ENCODE measurements around the gene GLTP. TPM values are rescaled to one million over a fixed set of nuclear protein-coding genes. Genes with fewer than 3 reads are reported as not detected.
"Not testable (repeated sequence)": the region's sequence is repeated elsewhere in the genome, so short reads cannot be mapped to it uniquely, and the experiment has no call there.

The GLTP gene, protein sequence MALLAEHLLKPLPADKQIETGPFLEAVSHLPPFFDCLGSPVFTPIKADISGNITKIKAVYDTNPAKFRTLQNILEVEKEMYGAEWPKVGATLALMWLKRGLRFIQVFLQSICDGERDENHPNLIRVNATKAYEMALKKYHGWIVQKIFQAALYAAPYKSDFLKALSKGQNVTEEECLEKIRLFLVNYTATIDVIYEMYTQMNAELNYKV
- 66.0 and 66.3 TPM in 2 replicates for total RNA-seq

DNA sequence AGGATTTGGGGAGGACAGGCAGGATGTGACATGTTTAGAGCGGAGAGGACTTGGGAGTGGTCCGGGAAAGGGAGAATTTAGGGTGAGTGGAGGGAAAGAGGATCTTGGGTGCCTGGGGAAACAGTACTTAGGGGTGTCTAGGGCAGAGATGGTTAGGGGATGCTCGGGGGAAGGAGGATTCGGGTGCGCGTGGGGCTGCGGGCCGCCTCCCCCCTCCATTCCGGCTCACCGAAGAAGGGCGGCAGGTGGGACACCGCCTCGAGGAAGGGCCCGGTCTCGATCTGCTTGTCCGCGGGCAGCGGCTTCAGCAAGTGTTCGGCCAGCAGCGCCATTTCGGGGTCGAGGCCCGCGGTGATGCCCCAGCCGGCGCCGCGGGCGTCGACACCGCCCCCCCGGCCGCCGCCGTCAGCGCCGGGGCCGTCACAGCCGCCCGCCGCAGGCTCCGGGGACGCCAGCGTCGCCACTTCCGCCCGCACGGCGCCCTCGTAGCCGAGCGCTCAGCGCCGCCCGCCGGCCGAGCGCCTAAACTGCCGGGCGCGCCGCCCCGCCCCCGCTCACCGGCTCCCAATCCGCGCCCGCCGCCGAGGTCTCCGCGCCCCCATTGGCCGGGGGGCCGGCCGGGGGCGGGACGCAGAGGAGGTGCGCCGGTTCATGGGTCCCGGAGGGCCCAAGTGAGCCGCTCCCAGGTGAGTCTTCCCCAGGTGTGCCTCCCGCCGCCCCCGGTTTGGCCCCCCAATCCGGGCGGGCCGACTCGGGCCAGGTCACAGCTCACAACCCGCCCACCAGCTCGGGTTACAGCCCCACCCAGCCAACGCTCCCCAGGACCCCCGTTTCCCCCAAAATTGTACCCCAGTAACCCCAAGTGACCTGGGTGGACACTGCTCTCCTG is at the start of gene GLTP:
Gene GLTP, minus strand, starts transcription at position 499 of the 889 bp plus-strand sequence. Its CDS starts 167 bp downstream, at position 332.
- peak; percentile 15 for DNase-seq (ENCODE audit: low read depth, low spot score)

DNA sequence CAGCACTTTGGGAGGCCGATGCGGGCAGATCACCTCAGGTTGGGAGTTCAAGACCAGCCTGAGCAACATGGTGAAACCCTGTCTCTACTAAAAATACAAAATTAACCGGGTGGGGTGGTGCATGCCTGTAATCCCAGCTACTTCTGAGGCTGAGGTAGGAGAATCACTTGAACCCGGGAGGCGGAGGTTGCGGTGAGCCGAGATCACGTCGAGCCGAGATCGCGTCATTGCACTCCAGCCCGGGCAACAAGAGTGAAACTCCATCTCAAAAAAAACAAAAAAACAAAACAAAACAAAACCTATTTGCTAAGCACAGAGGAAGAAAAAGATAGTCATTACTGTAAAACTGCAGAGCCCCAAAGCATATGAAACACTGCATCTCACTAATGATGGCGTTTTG is 49.0 kb upstream of the GLTP start:
- not testable (repeated sequence) for DNase-seq (ENCODE audit: low read depth, low spot score)

DNA sequence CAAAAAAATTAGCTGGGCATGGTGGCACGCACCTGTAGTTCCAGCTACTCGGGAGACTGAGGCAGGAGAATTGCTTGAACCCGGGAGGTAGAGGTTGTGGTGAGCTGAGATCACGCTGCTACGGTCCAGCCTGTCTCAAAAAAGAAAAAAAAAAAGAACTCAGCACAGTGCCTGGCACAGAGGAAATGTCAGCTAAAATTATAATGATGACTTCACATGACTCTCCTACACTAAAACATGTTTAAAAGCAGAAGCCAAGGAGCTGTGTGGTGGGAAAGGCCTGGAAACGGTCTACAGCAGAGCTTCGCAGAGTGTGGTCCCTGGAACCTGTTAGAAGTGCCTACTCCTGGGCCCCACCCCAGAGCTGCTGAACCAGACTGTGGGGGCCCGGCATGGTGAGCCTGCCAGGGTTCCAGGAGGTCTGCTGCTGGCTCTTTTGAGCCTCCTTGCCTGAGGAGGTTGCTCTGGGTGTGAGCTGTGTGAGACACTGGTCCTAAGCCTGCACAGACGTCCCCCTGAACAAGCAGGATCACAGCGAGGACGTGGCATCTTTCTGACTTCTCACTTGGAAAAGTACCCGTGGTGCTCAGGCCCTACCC is 47.8 kb upstream of the GLTP start:
- no peak for DNase-seq (ENCODE audit: low read depth, low spot score)

GRCh38 chr12:109927622-109928021 is 47.3 kb upstream of the GLTP start:
- DNase-seq (ENCODE audit: low read depth, low spot score): no peak

DNA sequence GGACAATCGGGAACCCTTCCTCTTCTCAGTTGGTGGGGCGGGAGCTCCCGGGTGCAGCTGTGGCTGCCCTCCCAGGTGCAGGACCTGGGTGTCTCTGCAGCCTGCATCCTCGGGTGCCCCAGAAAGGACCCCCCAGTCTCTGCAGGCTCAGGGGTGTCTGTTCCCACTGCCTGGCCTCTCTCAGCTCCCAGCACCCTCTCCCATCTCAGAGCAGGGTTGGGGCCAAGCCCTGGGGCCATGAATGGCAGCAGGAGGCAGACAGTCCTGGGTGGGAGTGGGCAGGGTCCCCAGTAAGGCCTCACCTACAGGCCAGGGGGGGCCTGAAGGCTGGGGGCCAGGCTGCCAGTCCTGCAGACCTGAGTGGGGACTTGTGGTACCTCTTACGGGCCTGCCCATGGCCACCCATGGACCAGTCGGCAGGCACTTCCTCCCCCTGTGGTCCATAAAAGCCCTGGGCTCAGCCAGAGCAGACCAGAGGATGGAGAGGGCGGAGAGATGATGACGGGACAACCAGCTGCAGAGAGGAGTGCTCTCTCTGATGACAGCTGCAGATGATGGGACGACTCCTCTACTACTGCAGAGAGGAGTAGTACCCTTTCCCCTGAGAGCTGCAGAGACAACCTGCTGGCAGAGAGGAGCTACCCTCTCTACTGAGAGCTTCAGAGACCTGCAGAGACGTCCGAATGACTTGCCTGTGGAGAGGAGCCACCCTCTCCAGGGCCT is 46.3 kb upstream of the GLTP start:
- no peak for DNase-seq (ENCODE audit: low read depth, low spot score)

DNA sequence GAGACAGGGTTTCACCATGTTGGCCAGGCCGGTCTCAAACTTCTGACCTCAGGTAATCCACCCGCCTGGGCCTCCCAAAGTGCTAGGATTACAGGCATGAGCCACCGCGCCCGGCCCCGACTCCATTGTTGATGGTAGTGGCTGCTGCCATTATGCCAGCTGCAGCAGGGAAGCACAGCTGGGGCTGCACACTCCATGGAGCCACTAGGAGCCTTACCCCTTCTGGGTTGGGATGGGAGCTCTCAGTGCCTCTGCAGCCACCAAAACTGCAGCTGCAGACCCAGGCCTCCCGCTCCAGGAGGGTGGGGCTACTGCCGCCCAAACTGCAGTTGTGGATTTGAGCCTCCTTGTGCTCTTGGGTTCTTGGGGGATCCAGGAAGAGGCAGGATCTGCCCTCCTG is 45.7 kb upstream of the GLTP start:
- no peak for DNase-seq (ENCODE audit: low read depth, low spot score)

- no peak for DNase-seq (ENCODE audit: low read depth, low spot score)
These were observed 45.0 kb upstream of the GLTP start for GRCh38 chr12:109925185-109925840.

GRCh38 chr12:109923481-109924245 is 43.3 kb upstream of the GLTP start:
- DNase-seq (ENCODE audit: low read depth, low spot score): no peak

DNA sequence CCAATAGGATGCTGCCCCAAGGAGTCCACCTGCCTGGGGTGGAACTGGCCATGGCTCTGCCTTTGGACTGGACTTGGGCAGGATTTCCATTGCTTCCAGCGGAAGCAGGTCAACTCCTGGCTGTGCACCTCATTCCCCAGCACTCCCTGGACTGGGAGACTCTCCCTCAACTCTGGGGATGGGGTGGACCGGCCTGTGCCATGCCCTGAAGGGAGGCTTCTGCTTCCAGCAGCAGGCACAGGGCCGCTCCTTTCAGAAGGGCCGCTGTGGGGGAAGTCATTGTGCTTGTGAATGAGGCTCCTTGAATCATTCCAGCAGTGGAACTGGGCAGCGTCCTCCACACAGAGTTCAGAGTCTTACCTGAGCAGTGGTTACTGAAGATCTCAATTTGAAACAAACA is 42.7 kb upstream of the GLTP start:
- DNase-seq (ENCODE audit: low read depth, low spot score): no peak

- no peak for DNase-seq (ENCODE audit: low read depth, low spot score)
These were observed 41.6 kb upstream of the GLTP start for GRCh38 chr12:109921982-109922381.

GRCh38 chr12:109920261-109920780 is 40.0 kb upstream of the GLTP start:
- no peak for DNase-seq (ENCODE audit: low read depth, low spot score)

GRCh38 chr12:109919456-109919855 is 39.1 kb upstream of the GLTP start:
- no peak for DNase-seq (ENCODE audit: low read depth, low spot score)

- no peak for DNase-seq (ENCODE audit: low read depth, low spot score)
These were observed 35.7 kb upstream of the GLTP start for GRCh38 chr12:109916045-109916444.

DNA sequence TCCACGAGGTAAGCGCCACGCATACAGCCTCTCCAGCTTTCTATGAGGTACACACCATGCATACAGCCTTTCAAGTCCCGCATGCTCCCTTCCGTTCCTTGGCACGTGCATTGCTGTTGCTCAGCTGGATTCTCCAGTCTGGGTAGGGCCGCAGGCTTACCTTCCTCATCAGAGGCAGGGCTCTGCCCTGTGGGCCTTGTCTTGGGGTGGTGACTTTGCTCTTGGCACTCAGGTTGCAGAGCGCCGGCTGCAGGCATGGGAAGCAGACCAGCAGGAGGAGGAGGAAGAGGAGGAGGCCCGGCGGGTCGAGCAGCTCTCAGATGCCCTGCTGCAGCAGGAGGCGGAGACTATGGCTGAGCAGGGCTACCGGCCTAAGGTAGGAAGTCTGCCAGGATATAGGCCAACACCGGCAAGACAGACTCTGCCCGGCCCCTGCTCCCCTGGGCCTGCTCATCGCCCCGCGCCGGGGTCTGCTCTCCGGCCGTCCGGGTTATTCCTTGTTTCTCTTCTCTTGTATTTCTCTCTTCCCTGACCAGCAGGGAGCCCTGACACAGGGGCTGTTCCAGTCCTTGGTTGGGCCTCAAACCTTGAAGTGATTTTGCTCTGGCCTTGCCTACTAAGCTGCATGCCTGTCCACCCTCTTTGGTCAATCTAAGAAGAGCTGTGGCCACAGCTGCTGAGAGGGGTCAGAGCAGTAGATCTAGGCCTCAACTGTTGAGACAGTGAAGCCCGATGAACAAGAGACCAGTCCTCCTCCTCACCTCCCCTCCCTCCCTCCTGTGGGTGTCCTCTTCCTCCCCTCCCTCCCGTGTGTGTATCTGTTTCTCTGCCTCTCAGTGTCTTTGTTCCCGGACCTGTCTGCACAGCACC is 35.1 kb upstream of the GLTP start:
- DNase-seq (ENCODE audit: low read depth, low spot score): no peak

DNA sequence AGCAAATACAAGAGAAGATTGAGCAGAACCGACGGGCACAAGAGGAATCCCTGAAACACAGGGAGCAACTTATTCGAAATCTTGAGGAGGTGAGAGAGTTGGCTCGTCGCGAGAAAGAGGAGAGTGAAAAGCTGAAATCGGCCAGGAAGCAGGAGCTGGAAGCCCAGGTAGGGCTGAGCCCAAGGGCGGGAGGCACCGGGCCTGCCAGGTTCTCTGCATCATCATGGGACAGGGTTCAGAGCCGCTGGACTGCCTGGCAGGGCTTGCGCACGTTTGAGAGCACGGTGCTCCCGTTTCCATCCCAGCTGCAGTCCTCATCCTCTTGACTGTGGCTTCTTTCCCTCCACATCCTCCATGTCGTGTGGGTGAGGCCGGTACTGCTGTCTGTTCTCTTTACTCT is 34.1 kb upstream of the GLTP start:
- DNase-seq (ENCODE audit: low read depth, low spot score): no peak

- DNase-seq (ENCODE audit: low read depth, low spot score): no peak
These were observed 32.5 kb upstream of the GLTP start for GRCh38 chr12:109912855-109913321.

DNA sequence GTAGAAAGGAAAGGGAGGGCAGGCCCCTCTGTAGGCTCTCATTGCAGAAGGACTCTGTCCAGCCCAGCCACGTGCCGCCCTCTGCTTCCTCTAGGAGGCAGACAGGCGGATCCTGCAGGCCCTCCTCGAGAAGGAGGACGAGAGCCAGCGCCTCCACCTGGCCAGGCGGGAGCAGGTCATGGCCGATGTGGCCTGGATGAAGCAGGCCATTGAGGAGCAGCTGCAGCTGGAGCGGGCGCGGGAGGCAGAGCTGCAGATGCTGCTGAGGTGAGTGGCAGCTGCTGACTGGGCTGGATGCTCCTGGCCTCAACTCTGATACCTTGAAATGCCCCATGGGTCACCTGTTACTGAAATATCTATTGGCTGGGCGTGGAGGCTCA is 30.6 kb upstream of the GLTP start:
- DNase-seq (ENCODE audit: low read depth, low spot score): no peak

GRCh38 chr12:109910254-109910968 is 30.1 kb upstream of the GLTP start:
- DNase-seq (ENCODE audit: low read depth, low spot score): no peak

- no peak for DNase-seq (ENCODE audit: low read depth, low spot score)
These were observed 25.0 kb upstream of the GLTP start for GRCh38 chr12:109905301-109905700.

All from pulmonary artery endothelial cell (primary cell).